MM.1S (cell line): ENCODE measurements around the gene NBAS.

ENCODE experiments used
- DNase-seq: peaks from one replicate; pipeline ENCODE4 v3.0.0-alpha.2; 2015
- H2AFZ ChIP-seq: fragments of 300-600 bp; sonication (generic); 2 replicates; pipeline ENCODE4 v1.6.0; 2016; ENCODE audit warnings: antibody characterized with exemption, low read length
- H3F3A ChIP-seq: fragments of 300-600 bp; sonication (generic); 2 replicates; pipeline ENCODE4 v1.6.1; 2016; ENCODE audit warnings: mild to moderate bottlenecking, antibody characterized with exemption, low read length, moderate library complexity, mixed read lengths; ENCODE audit not compliant: insufficient read depth
- H3K27ac ChIP-seq: fragments of 300-600 bp; sonication (generic); 2 replicates; pipeline ENCODE4 v1.5.1; 2016; ENCODE audit warnings: mild to moderate bottlenecking, low read length
- H3K27me3 ChIP-seq: fragments of 300-600 bp; sonication (generic); replicated peaks from 2 replicates; pipeline ENCODE4 v1.6.0; 2016; ENCODE audit warnings: low read length; ENCODE audit not compliant: insufficient read depth
- H3K36me3 ChIP-seq: fragments of 300-600 bp; sonication (generic); replicated peaks from 2 replicates; pipeline ENCODE4 v1.6.1; 2016; ENCODE audit warnings: mild to moderate bottlenecking, low read length, mixed read lengths; ENCODE audit not compliant: insufficient read depth
- H3K4me1 ChIP-seq: fragments of 300-600 bp; sonication (generic); 2 replicates; pipeline ENCODE4 v1.6.1; 2016; ENCODE audit warnings: low read length, mixed read lengths
- H3K4me2 ChIP-seq: fragments of 300-600 bp; sonication (generic); 2 replicates; pipeline ENCODE4 v1.6.0; 2016; ENCODE audit warnings: low read depth, low read length
- H3K4me3 ChIP-seq: fragments of 300-600 bp; sonication (generic); 2 replicates; pipeline ENCODE4 v1.5.1; 2016; ENCODE audit warnings: low read length, mixed read lengths
- H3K79me2 ChIP-seq: fragments of 300-600 bp; sonication (generic); 2 replicates; pipeline ENCODE4 v1.6.1; 2016; ENCODE audit warnings: mixed run types, low read length, mixed read lengths
- H3K9ac ChIP-seq: fragments of 300-600 bp; sonication (generic); 2 replicates; pipeline ENCODE4 v1.6.1; 2016; ENCODE audit warnings: low read length, mixed read lengths
- H3K9me2 ChIP-seq: fragments of 300-600 bp; sonication (generic); replicated peaks from 2 replicates; pipeline ENCODE4 v1.6.1; 2016; ENCODE audit warnings: mild to moderate bottlenecking, low read length, mixed read lengths; ENCODE audit not compliant: insufficient read depth
- H3K9me3 ChIP-seq: fragments of 300-600 bp; sonication (generic); replicated peaks from 2 replicates; pipeline ENCODE4 v1.6.1; 2016; ENCODE audit warnings: mild to moderate bottlenecking, low read length, mixed read lengths; ENCODE audit not compliant: insufficient read depth
- H4K20me1 ChIP-seq: fragments of 300-600 bp; sonication (generic); 2 replicates; pipeline ENCODE4 v1.6.1; 2016; ENCODE audit warnings: mild to moderate bottlenecking, low read length, moderate library complexity, mixed read lengths; ENCODE audit not compliant: insufficient read depth
- CTCF ChIP-seq: fragments of 300-600 bp; sonication (generic); IDR thresholded peaks from 2 replicates; pipeline ENCODE4 v1.5.1; 2016; ENCODE audit warnings: antibody characterized with exemption, low read length, mixed read lengths
- EZH2 ChIP-seq: fragments of 300-600 bp; sonication (generic); optimal IDR thresholded peaks from 2 replicates; pipeline ENCODE3; 2017; ENCODE audit warnings: low read depth, mild to moderate bottlenecking, antibody characterized with exemption, low read length, mixed read lengths
- EZH2phosphoT487 ChIP-seq: fragments of 300-600 bp; sonication (generic); IDR thresholded peaks from 2 replicates; pipeline ENCODE4 v1.6.1; 2018; ENCODE audit warnings: antibody characterized with exemption, low read length

NBAS gene

DNA sequence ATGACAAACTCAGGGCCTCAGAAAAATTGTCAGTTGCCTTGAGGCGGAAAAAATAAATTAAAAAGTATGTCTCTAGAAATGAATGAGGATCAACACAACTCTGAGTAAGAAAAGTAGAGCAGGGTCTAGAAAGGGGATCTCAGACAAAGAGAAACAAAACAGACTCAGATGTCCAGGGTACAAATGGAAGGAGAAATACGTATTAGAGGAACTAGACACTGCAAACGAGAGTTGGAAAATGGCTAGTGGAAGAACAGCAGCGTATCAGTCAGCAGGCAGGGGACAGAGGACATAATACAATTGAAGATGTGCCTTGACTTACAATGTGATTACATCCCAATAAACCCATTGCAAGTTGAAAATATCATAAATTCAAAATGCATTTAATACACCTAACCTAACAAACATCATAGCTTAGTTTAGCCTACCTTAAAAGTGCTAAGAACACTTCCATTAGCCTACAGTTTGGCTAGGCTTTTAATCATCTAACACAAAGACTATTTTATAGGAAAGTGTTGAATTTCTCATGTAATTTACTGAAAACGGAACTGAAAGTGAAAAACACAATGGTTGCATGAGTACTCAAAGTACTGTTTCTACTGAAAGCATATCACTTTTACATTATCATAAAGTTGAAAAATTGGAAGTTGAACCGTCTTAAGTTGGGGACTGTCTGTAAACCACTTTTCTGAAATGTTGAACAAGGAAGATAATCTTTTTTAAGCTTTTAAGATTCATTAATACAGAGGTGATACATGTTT, 182.8 kb downstream of the NBAS start:
- H3K4me2 ChIP-seq, result no peak overlapping the region

GRCh38 chr2:15377202-15377601, 183.9 kb downstream of the NBAS start:
- no peaks in the 10 kb centered on the region for H4K20me1 ChIP-seq
- no peaks in the 10 kb centered on the region for H3F3A ChIP-seq
- no peak for TF ChIP-seq EZH2
- H3K9me2 ChIP-seq, result no peaks in the 10 kb centered on the region
- H3K27me3 ChIP-seq, result no peaks in the 10 kb centered on the region
- peaks cover 13% of the 10 kb centered on the region for H3K4me1 ChIP-seq
- no peak overlapping the region for H3K4me2 ChIP-seq
- H2AFZ ChIP-seq, result no peak overlapping the region
- H3K4me3 ChIP-seq, result no peak overlapping the region
- DNase-seq, result no peak
- no peak overlapping the region for H3K9ac ChIP-seq
- H3K9me3 ChIP-seq, result no peaks in the 10 kb centered on the region
- H3K27ac ChIP-seq, result no peak overlapping the region
- H3K79me2 ChIP-seq, result no peaks in the 10 kb centered on the region
- H3K36me3 ChIP-seq, result no peaks in the 10 kb centered on the region

More for the DNA sequence above, 182.8 kb downstream of the NBAS start:
- Histone ChIP-seq H2AFZ (no peak overlapping the region), H3F3A (no peaks in the 10 kb centered on the region), H3K79me2 (no peaks in the 10 kb centered on the region), H3K27me3 (no peaks in the 10 kb centered on the region), H3K9ac (no peak overlapping the region), H3K27ac (no peak overlapping the region), H3K36me3 (no peaks in the 10 kb centered on the region), H3K9me2 (no peaks in the 10 kb centered on the region), H3K4me1 (peaks cover 13% of the 10 kb centered on the region), H4K20me1 (no peaks in the 10 kb centered on the region), H3K4me3 (no peak overlapping the region), H3K9me3 (no peaks in the 10 kb centered on the region)
- TF ChIP-seq EZH2phosphoT487 (no peak), CTCF (no peak), EZH2 (no peak)
- DNase-seq, result peak; percentile 53

DNA sequence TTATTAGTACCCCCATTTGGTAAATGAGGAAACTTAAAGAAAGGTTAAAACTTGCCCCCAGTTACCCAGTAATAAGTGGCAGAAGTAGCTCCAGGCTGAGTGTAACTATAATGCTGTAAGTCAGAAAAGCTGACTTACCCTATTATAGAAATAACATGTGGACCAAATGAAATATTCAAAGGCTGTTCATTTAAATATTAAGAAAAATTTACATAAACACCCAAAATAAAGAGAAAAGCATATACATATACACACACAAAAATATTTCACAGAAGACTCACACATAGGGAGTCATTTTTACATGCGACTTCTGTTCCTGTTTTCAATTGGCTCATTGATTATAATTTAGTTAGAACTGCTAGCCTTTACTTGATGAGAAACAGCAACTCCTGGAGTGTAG, 189.1 kb downstream of the NBAS start:
- Histone ChIP-seq H3K79me2 (no peaks in the 10 kb centered on the region), H4K20me1 (no peaks in the 10 kb centered on the region), H3K27ac (no peak overlapping the region), H3F3A (no peaks in the 10 kb centered on the region), H3K4me3 (no peak overlapping the region), H3K9me3 (no peaks in the 10 kb centered on the region), H3K27me3 (no peaks in the 10 kb centered on the region), H3K9me2 (no peaks in the 10 kb centered on the region), H2AFZ (no peak overlapping the region), H3K9ac (no peak overlapping the region), H3K4me1 (no peaks in the 10 kb centered on the region), H3K4me2 (no peak overlapping the region), H3K36me3 (no peaks in the 10 kb centered on the region)
- DNase-seq, result no peak
- TF ChIP-seq EZH2phosphoT487 (no peak), CTCF (no peak), EZH2 (no peak)

DNA sequence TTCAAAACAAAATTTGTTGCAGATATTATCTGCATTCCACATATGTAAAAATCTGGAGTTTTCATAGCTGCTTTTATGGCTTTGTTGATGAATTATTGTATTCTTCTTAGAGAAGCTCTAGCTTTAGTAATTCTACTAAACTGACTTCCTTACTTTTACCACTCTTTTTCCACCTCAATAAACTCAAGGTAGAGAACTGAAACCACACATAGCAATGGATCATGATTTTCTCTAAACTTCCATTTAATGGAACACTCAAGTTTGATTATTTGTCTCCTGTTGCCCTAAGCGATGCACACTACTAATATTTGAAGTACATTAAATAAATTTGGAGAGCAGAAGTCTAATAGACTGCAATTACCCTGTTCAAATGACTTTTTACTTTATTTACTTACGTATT, 192.0 kb downstream of the NBAS start:
- Histone ChIP-seq H3K9me2 (no peaks in the 10 kb centered on the region), H3K36me3 (no peaks in the 10 kb centered on the region), H3K27ac (no peak overlapping the region), H3K4me3 (no peak overlapping the region), H3K27me3 (no peaks in the 10 kb centered on the region), H3K79me2 (no peaks in the 10 kb centered on the region), H3K4me1 (no peaks in the 10 kb centered on the region), H2AFZ (no peak overlapping the region), H4K20me1 (no peaks in the 10 kb centered on the region), H3K9ac (no peak overlapping the region), H3K4me2 (no peak overlapping the region), H3K9me3 (no peaks in the 10 kb centered on the region), H3F3A (no peaks in the 10 kb centered on the region)
- no peak for DNase-seq
- TF ChIP-seq EZH2phosphoT487 (no peak), CTCF (no peak), EZH2 (no peak)
